ENCODE measurements around the gene RBBP4. TPM values are rescaled to one million over a fixed set of nuclear protein-coding genes. Genes with fewer than 3 reads are reported as not detected.

RBBP4 gene
- total and polyA plus RNA-seq, 2 of the 13 experiments (the other 11 are each of a cell fraction or from before 2014, with no cell fraction given): 64.4 to 166 TPM

- no peak for TF ChIP-seq ZNF274 (CRISPR knock-in tag; IDR thresholded peaks at IDR 0.05)
- no peak for TF ChIP-seq ZNF235 (CRISPR knock-in tag; IDR thresholded peaks at IDR 0.05; ENCODE audit: borderline replicate concordance)
Measured at GRCh38 chr1:32635508-32636277, 15.3 kb upstream of the RBBP4 start (continued).

- no peaks in the 10 kb centered on the region for H3K27me3 ChIP-seq (ENCODE audit: control insufficient read depth in 1 of 2, insufficient read depth in 2 of 2, low read length in 2 of 2)
- H3K27ac ChIP-seq (ENCODE audit: extremely low read length, insufficient read depth, low read length): no peak overlapping the region
- H3K4me3 ChIP-seq (replicated peaks in 1 of 3; ENCODE audit: insufficient read depth in 1 of 3, low read depth in 2 of 3, low read length in 3 of 3): no peak overlapping the region
- ChIA-PET POLR2A (no interaction called here), CTCF (ENCODE audit: low intra/inter-chr PET ratio, low total read pairs) (no interaction called here)
- H3K36me3 ChIP-seq (replicated peaks in 1 of 2; ENCODE audit: control insufficient read depth in 1 of 2, insufficient read depth in 2 of 2, low read length in 2 of 2): peaks cover 2 to 21% of the 10 kb centered on the region in 2 experiments; a peak in 3 of 5 replicates
- no peak for TF ChIP-seq ZNF484 (CRISPR knock-in tag; IDR thresholded peaks at IDR 0.05; ENCODE audit: borderline replicate concordance, low read depth)
- no peak for TF ChIP-seq ZNF547 (CRISPR knock-in tag; IDR thresholded peaks at IDR 0.05)
- peak; percentile 32; the same call in 1 of the 2 replicates for TF ChIP-seq NFE2L2 (IDR thresholded peaks at IDR 0.05; ENCODE audit: low read length)
- TF ChIP-seq NCOA1 (CRISPR knock-in tag; IDR thresholded peaks at IDR 0.05): no peak
- no peak for TF ChIP-seq XRCC5 (optimal IDR thresholded peaks at IDR 0.05; ENCODE audit: low read length)
- TF ChIP-seq ZHX1 (CRISPR knock-in tag; IDR thresholded peaks at IDR 0.05; ENCODE audit: low read depth): no peak
- no peak for TF ChIP-seq ATM (IDR thresholded peaks at IDR 0.05; ENCODE audit: borderline replicate concordance)
- in situ Hi-C loops (cut with HindIII; ENCODE audit: extremely low pct_ligation_motif_present, low pct_unique_long_range_greater_than_20kb) (no loop called here), intact Hi-C loops (cut with micrococcal nuclease; ENCODE audit: unreplicated experiment) (no loop called here)
- H3K9me3 ChIP-seq (ENCODE audit: low read length): no peaks in the 10 kb centered on the region
- no peaks in the 10 kb centered on the region for H4K20me1 ChIP-seq (ENCODE audit: insufficient read depth, low read length)
- 92% methylated on average over 16 of the region's 16 CpGs for WGBS (ENCODE audit: low lambda C conversion rate)
- no peak for FAIRE-seq
- no peak overlapping the region for H3K9ac ChIP-seq (ENCODE audit: insufficient read depth, low read depth, low read length)
- no peak for ATAC-seq
- no peak overlapping the region for H3K4me2 ChIP-seq (ENCODE audit: low read depth, low read length)
- H2AFZ ChIP-seq (ENCODE audit: low read length): no peak overlapping the region
- BruUV-seq (replicated peaks): no TSS peak
- peaks cover 25% of the 10 kb centered on the region for H3K79me2 ChIP-seq (ENCODE audit: insufficient read depth, low read length)
- no peak for DNase-seq (ENCODE audit: low spot score)
- H3K4me1 ChIP-seq (ENCODE audit: insufficient read depth, low read length): no peaks in the 10 kb centered on the region
Measured at GRCh38 chr1:32636914-32637645, 13.9 kb upstream of the RBBP4 start.
